ENCODE results near the gene SP5.

GRCh38 chr2:170744248-170745002 lies 29.3 kb downstream of the SP5 start:
- TF ChIP-seq CTCF (conservative IDR thresholded peaks at IDR 0.05; ENCODE audit: low read depth, low read length) (no peak), EZH2 (IDR thresholded peaks at IDR 0.05; ENCODE audit: low read length, unreplicated experiment) (no peak)
